Esophagus muscularis mucosa (tissue), 4 donors: ENCODE data around the gene LGALS3. TPM values are rescaled to one million over a fixed set of nuclear protein-coding genes. Genes with fewer than 3 reads are reported as not detected.
A peak's percentile ranks its signal among the peaks of the same experiment; 100 is the strongest.

Source experiments
- DNase-seq: peaks from one replicate; pipeline ENCODE4 v3.0.0-alpha.2; 2017; ENCODE audit errors: extremely low spot score
- H3K27ac ChIP-seq, 4 donors: fragments of 200-600 bp; sonication (generic); replicated peaks in 1 of 4; 1 replicate in 3 of 4; 2 replicates in 1 of 4; pipeline ENCODE4 v1.5.1; 2016 to 2019; ENCODE audit warnings: mild to moderate bottlenecking in 1 of 4
- H3K27me3 ChIP-seq, 4 donors: fragments of 200-600 bp; sonication (generic); one replicate each; pipeline versions ENCODE4 v1.5.1 to v1.6.0; 2016 to 2019
- H3K36me3 ChIP-seq, 4 donors: fragments of 200-600 bp; sonication (generic); one replicate each; pipeline ENCODE4 v1.5.1; 2016 to 2019
- H3K4me1 ChIP-seq, 4 donors: fragments of 200-600 bp; sonication (generic); one replicate each; pipeline ENCODE4 v1.5.1; 2016 to 2019
- H3K4me3 ChIP-seq, 4 donors: fragments of 200-600 bp; sonication (generic); 1 replicate in 2 of 4; 2 replicates in 2 of 4; pipeline ENCODE4 v1.5.1; 2016 to 2019; ENCODE audit warnings: mild to moderate bottlenecking in 4 of 4, moderate library complexity in 1 of 4
- H3K9me3 ChIP-seq, 4 donors: fragments of 200-600 bp; sonication (generic); 1 replicate in 3 of 4; 2 replicates in 1 of 4; pipeline ENCODE4 v1.5.1; 2016 to 2019
- EP300 ChIP-seq: sonication (generic); formaldehyde crosslinking; IDR thresholded peaks from one replicate; pipeline ENCODE4 v1.6.1; 2017; ENCODE audit warnings: antibody characterized with exemption
- POLR2A ChIP-seq: fragments of 450-650 bp; IDR thresholded peaks from one replicate; pipeline ENCODE4 v1.6.1; 2017; ENCODE audit warnings: antibody characterized with exemption, moderate library complexity, mild to moderate bottlenecking, low read depth
- POLR2AphosphoS5 ChIP-seq, 2 donors: sonication (generic); formaldehyde crosslinking; IDR thresholded peaks; one replicate each; pipeline ENCODE4 v1.6.1; 2017; ENCODE audit warnings: antibody characterized with exemption in 2 of 2
- WGBS: methylation state at CpG from one replicate; pipeline ENCODE4 v1.1.5; 2018; 5-methylcytosine and 5-hydroxymethylcytosine counted together
- intact Hi-C: fragments of 100-400 bp; cut with DNase I; formaldehyde crosslinking; loops from one replicate; pipeline ENCODE4 v1.15.1; 2023
- total RNA-seq, 4 donors: library from RNA; depleted of rRNA; stranded (reverse); fragments of >200 nt; gene quantifications; one replicate each; pipeline versions ENCODE4 v1.1.0 to v1.2.1, GENCODE V29; 2016
- TF ChIP-seq, protein P1 (sequence below), 3 experiments: fragments of 200-600 bp in 2 of 3; fragments of 450-650 bp in 1 of 3; sonication (generic) in 2 of 3; IDR thresholded peaks; one replicate each; pipeline ENCODE4 v1.5.1; 2017 to 2019; ENCODE audit warnings: antibody characterized with exemption in 3 of 3, mild to moderate bottlenecking in 2 of 3, moderate library complexity in 1 of 3

LGALS3 gene
- total RNA-seq, 4 donors from 2014 or later: 247 to 398 (median 297) TPM

GRCh38 chr14:55136885-55137786 is 8.1 kb downstream of the LGALS3 start:
- Histone ChIP-seq H3K4me1 (peaks cover 56 to 70% (median 61%) of the 10 kb centered on the region in 4 donors), H3K27me3 (no peaks in the 10 kb centered on the region), H3K36me3 (peaks cover 39 to 47% (median 43%) of the 10 kb centered on the region in 4 donors), H3K27ac (peak overlapping the region; percentile 70 to 78 (median 74)), H3K9me3 (no peaks in the 10 kb centered on the region), H3K4me3 (peak overlapping the region; percentile 24 to 32 (median 26))
- no peak for DNase-seq
- 31% methylated on average over 12 of the region's 12 CpGs for WGBS
- TF ChIP-seq POLR2AphosphoS5 (IDR thresholded peaks at IDR 0.05) (peak; percentile 46 to 76), POLR2A (no peak)
- TF ChIP-seq, protein P1, sequence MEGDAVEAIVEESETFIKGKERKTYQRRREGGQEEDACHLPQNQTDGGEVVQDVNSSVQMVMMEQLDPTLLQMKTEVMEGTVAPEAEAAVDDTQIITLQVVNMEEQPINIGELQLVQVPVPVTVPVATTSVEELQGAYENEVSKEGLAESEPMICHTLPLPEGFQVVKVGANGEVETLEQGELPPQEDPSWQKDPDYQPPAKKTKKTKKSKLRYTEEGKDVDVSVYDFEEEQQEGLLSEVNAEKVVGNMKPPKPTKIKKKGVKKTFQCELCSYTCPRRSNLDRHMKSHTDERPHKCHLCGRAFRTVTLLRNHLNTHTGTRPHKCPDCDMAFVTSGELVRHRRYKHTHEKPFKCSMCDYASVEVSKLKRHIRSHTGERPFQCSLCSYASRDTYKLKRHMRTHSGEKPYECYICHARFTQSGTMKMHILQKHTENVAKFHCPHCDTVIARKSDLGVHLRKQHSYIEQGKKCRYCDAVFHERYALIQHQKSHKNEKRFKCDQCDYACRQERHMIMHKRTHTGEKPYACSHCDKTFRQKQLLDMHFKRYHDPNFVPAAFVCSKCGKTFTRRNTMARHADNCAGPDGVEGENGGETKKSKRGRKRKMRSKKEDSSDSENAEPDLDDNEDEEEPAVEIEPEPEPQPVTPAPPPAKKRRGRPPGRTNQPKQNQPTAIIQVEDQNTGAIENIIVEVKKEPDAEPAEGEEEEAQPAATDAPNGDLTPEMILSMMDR (IDR thresholded peaks at IDR 0.05): peak in 1 of 3 experiments; percentile 10
- intact Hi-C loops: no loop called here

DNA sequence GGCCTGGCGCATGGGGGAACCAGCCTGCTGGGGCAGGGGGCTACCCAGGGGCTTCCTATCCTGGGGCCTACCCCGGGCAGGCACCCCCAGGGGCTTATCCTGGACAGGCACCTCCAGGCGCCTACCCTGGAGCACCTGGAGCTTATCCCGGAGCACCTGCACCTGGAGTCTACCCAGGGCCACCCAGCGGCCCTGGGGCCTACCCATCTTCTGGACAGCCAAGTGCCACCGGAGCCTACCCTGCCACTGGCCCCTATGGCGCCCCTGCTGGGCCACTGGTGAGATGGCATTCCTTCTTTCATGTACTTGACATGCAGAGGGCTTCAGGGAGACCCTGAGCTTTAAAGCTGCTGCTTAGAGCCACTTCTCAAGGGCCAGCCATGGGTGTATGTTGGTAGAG is 9.0 kb downstream of the LGALS3 start:
- no peaks in the 10 kb centered on the region for H3K9me3 ChIP-seq
- H3K27ac ChIP-seq: peak overlapping the region; percentile 70 to 78 (median 74)
- TF ChIP-seq POLR2AphosphoS5 (IDR thresholded peaks at IDR 0.05) (no peak), EP300 (no peak)
- TF ChIP-seq, protein P1 (IDR thresholded peaks at IDR 0.05): peak in 1 of 3 experiments; percentile 22
- H3K36me3 ChIP-seq: peaks cover 48 to 55% (median 52%) of the 10 kb centered on the region in 4 donors
- peaks cover 47 to 60% (median 52%) of the 10 kb centered on the region in 4 donors for H3K4me1 ChIP-seq
- H3K4me3 ChIP-seq: peak overlapping the region in 3 of 4 donors; percentile 24 to 32 (median 24)
- DNase-seq: no peak
- WGBS: 85% methylated on average over 6 of the region's 7 CpGs
- H3K27me3 ChIP-seq: no peaks in the 10 kb centered on the region
- intact Hi-C loops: no loop called here

DNA sequence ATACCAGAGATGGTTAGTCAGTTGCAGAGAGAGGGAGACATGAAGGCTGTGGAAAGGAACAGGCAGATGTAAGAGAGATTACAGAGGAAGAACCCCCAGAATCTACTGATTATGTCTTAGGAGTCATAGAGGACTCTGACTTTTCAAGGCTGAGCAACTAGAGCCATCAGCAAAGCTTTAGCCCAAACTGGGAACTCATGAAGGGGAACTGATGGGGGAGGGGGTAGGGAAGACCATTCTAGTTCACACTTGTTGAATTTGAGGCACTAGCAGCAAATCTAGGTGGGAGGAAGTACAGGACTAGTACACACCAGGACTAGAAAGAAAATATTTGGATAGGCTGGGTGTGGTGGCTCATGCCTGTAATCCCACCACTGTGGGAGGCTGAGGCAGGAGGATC is 10.1 kb downstream of the LGALS3 start:
- peak overlapping the region in 2 of 4 donors; percentile 2 to 77 for H3K27ac ChIP-seq
- peaks cover 37 to 50% (median 42%) of the 10 kb centered on the region in 4 donors for H3K4me1 ChIP-seq
- H3K36me3 ChIP-seq: peaks cover 59 to 63% (median 61%) of the 10 kb centered on the region in 4 donors
- TF ChIP-seq, protein P1 (IDR thresholded peaks at IDR 0.05): no peak
- no peak for TF ChIP-seq POLR2AphosphoS5 (IDR thresholded peaks at IDR 0.05)
- no peak for TF ChIP-seq EP300
- TF ChIP-seq POLR2A: no peak
- no peak overlapping the region for H3K4me3 ChIP-seq
- intact Hi-C loops: no loop called here
- H3K9me3 ChIP-seq: no peaks in the 10 kb centered on the region
- no peaks in the 10 kb centered on the region for H3K27me3 ChIP-seq
- DNase-seq: no peak

DNA sequence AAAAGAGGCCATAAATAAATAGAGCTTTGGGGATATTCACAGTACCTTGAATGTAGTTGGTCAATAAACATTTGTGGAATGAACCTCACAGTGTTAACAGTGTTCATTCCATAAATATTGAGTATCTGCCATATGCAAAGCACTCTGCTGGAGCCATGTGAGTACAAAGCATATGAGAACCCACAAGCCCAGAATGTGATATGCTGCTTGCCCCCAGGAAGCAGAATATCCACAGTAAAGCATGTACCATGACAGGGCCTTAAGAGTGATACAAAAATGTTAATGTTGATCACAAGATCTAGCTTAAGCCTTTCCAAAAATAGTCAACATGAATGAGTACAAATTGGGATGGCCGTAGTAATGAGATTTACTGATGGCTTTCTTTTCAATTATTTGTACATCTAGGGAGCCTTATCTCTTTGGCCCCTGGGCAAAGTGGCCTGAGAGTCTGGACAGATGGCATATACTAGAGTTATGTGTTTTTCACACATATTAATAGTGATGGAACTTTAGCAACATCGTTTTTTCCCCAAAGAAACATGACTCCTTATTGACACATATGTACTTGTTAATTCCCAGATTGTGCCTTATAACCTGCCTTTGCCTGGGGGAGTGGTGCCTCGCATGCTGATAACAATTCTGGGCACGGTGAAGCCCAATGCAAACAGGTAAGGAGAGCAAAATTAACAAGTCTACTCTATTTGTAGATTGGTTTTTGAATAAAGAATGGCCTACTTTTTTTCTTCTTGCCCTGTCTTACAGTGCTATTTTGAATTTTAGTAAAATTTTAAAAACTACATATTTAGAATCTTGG is 10.9 kb downstream of the LGALS3 start:
- TF ChIP-seq EP300 (no peak), POLR2AphosphoS5 (IDR thresholded peaks at IDR 0.05) (no peak), POLR2A (no peak)
- TF ChIP-seq, protein P1 (IDR thresholded peaks at IDR 0.05): no peak
- no peak overlapping the region for H3K4me3 ChIP-seq
- peaks cover 65 to 71% (median 68%) of the 10 kb centered on the region in 4 donors for H3K36me3 ChIP-seq
- H3K27ac ChIP-seq: peak overlapping the region in 1 of 4 donors; percentile 16
- intact Hi-C loops: no loop called here
- no peaks in the 10 kb centered on the region for H3K9me3 ChIP-seq
- 90% methylated on average over 4 of the region's 4 CpGs for WGBS
- peaks cover 29 to 42% (median 34%) of the 10 kb centered on the region in 4 donors for H3K4me1 ChIP-seq
- no peak for DNase-seq
- H3K27me3 ChIP-seq: no peaks in the 10 kb centered on the region
